Hepatic stellate cell (primary cell): ENCODE data around the gene CCDC88A.
A peak's percentile ranks its signal among the peaks of the same experiment; 100 is the strongest.
"Not testable (repeated sequence)": the region's sequence is repeated elsewhere in the genome, so short reads cannot be mapped to it uniquely, and the experiment has no call there.

Experiments used
- DNase-seq: peaks from one replicate; pipeline ENCODE4 v3.0.0; 2011; ENCODE audit warnings: low spot score

The CCDC88A gene, protein sequence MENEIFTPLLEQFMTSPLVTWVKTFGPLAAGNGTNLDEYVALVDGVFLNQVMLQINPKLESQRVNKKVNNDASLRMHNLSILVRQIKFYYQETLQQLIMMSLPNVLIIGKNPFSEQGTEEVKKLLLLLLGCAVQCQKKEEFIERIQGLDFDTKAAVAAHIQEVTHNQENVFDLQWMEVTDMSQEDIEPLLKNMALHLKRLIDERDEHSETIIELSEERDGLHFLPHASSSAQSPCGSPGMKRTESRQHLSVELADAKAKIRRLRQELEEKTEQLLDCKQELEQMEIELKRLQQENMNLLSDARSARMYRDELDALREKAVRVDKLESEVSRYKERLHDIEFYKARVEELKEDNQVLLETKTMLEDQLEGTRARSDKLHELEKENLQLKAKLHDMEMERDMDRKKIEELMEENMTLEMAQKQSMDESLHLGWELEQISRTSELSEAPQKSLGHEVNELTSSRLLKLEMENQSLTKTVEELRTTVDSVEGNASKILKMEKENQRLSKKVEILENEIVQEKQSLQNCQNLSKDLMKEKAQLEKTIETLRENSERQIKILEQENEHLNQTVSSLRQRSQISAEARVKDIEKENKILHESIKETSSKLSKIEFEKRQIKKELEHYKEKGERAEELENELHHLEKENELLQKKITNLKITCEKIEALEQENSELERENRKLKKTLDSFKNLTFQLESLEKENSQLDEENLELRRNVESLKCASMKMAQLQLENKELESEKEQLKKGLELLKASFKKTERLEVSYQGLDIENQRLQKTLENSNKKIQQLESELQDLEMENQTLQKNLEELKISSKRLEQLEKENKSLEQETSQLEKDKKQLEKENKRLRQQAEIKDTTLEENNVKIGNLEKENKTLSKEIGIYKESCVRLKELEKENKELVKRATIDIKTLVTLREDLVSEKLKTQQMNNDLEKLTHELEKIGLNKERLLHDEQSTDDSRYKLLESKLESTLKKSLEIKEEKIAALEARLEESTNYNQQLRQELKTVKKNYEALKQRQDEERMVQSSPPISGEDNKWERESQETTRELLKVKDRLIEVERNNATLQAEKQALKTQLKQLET (N-terminal part only)

DNA sequence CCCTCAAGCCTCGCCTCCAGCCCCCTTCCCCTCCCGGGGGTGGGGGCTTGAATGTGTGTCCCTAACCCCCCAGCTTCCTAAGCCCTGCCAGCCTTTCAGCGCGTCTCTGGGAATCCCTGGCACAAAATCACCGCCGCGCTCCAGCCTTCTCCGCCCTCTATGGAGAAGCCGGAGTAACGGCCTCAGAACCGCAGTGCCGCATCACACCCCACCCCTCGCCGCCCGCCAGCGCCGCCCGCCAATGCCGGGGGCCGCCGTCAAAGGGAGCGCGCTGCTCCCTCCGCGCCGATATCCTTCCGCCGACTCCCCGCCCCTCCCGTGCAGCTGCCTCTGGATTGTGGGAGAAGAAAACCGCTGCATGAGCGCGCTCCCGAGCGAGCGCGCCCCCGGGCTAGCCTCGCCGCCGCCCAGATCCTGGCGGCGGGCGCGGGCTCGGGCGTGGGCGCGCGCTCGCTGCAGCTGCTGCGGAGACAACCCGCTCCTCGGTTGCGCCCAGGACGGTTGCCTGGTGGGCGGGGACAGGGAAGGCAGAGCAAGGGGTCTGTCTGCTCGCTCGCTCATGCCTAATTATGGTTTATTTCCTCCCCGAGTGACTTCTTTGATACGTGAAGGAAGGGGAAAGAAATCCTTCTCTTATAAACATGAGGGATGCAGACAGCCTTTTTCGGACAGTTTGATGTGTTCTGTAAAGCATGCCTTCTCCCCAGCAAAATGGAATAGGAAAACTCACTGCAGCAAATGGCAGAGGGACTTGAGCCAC is at the start of gene CCDC88A:
Gene CCDC88A (minus strand): TSS at position 178 of the 760 bp plus-strand sequence. CDS start 777 bp downstream, outside the sequence.
- DNase-seq, result peak; percentile 88

DNA sequence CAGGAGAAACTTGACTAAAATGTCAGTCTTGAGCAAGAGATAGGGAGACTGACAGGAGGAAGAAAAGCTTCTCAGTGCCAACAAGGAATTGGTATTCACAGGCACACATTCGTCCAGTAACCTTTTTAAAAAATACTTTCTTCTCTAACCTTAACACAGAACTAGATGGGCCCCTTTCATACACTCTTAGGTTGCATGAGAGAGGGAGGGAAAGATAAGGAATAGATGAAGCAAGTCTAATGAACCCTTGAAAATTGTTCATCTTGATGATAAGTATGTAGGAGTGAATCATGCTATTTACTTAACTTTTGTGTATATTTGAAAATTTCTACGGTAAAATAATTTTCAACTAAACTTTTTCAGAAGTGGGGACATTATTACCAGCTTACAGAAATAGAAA is 42.0 kb upstream of the CCDC88A start:
- no peak for DNase-seq

DNA sequence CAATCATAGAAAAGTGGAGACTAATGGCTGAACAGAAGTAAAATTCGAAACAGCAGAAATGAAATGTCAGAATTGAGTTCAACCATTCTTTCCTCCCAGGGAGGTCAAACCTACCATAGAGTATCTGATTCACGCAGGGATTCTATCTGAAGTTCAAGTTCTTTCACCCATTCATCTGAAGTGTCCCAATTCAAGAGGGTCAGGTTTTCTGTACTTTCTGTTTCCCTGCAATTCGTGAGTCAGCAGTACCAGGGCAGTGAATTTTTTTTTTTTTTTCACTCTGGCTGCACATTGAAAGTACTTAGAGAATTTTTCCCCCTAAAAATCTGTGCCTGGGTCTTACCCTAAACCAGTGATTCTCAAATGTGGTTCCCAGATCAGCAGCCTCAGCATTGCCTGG is 40.9 kb upstream of the CCDC88A start:
- peak; percentile 9 for DNase-seq

DNA sequence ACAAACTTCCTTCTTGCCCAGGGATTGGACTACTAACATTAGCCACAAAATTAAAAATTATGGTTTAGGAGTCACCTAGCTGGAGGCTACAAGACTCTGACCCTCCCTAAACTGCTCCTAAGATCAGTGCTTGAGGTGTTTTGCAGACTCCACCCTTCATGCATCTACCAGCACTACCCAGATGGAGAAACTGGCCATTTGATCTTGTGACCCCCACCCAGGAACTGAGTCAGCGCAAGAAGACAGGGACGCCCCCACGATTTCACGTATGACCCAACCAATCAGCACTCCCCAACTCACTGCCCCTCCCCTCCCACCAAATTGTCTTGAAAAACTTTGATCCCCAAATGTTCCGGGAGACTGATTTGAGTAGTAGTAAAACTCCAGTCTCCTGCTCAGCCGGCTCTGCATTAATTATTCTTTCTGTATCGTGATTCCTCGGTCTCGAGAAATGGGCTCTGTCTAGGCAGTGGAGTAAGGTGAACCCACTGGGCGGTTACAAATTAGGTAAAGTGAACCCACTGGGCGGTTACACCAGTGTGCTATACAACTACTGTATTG is 40.1 kb upstream of the CCDC88A start:
- no peak for DNase-seq

DNA sequence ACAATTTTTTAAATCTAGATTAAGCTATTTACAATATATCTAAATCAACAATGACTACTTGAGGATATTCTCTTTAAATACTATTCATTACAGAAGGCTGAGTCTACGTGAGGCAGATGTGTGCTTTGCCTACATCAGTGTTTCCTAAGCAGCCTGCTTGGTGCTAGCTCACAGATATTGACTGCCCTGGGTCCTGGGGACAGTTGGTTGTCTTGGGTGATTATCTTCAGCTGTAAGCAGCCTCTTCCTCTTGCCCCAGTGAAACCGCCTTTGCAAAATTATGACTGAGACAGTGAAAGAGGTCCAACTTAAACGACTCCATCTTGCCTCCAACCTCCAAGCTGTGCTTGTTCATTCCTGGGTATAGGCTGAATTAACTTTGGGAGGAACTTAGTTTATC is 39.6 kb upstream of the CCDC88A start:
- DNase-seq, result no peak

DNA sequence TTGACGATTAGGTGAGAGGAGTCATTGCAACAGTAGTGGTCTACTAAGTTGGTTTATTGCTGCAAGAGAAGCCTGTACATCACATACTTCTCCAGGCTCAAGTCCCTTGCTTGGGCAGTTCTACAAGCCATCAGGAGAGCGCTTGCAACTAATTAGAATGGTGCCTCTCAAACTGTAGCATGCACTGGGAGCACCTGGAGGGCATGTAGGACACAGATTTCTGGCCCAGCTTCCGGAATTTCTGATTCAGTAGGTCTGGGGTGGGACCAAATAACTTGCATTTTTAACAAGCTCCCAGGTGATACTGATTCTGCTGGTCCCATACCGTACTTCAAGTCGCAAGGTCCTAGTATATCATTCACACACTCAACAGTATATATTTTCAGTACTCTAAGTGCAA is 34.5 kb upstream of the CCDC88A start:
- no peak for DNase-seq

DNA sequence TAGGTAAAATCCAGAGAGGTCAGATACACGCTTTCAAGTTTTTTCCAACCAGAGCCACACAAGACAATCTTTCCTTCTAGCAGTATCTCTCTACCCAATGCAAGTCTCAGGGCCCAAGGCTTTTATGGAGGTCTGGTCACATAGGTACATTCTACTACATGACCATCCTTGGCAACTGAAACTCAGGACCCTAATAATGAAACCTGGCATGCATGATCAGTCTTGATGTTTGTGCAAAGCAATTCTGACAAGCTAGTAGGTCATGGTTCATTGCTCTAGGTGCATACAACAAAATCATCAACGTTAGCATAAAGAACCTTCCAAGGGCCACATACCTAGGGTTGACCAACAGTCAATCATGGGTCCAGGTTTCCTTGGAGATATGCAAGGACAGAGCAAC is 33.2 kb upstream of the CCDC88A start:
- DNase-seq, result no peak

DNA sequence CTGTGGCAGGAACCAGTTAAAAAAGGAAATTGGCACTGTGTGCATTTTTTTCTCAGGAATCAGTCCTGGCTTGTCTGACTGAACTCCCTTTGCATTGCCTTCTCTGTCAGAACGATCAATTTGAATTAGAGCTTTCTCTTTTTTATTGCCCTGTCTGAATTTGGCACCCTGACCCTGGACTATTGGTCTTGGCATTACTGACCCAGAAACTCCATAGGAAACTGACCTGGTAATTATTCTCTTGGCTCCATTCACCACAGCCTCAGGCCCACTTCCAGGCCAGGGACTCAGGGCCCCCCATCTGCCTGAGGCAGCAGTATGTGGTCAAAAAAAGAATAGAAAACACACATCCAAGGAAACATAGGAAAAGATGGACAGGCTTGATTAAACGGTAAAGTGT is 32.0 kb upstream of the CCDC88A start:
- DNase-seq, result no peak

DNA sequence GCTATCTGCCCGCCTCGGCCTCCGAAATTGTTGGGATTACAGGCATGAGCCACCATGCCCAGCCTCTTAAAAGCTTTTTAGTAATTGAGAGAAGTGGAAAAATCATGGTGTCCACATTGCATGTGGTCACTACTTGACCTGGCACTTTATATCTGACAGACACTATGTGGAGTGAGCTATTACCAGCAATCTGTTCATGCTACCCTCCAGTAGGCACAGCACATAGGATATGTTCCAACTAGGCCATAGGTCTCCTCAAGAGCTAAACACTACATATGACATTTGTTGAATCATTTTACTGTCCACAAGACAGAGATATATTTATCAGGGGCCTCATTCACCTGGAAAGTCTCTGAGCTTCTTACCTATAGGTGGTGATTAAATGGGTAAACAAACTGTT is 30.4 kb upstream of the CCDC88A start:
- DNase-seq, result not testable (repeated sequence)

DNA sequence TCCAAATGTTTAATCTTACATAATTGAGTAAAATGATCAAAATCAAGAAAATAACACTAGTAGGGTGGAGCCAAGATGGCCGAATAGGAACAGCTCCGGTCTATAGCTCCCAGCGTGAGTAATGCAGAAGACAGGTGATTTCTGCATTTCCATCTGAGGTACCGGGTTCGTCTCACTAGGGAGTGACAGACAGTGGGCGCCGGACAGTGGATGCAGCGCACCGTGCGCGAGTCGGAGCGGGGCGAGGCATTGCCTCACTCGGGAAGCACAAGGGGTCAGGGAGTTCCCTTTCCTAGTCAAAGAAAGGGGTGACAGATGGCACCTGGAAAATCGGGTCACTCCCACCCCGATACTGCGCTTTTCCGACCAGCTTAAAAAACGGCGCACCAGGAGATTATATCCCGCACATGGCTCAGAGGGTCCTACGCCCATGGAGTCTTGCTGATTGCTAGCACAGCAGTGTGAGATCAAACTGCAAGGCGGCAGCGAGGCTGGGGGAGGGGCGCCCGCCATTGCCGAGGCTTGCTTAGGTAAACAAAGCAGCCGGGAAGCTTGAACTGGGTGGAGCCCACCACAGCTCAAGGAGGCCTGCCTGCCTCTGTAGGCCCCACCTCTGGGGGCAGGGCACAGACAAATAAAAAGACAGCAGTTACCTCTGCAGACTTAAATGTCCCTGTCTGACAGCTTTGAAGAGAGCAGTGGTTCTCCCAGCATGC is 22.5 kb upstream of the CCDC88A start:
- DNase-seq, result not testable (repeated sequence)

DNA sequence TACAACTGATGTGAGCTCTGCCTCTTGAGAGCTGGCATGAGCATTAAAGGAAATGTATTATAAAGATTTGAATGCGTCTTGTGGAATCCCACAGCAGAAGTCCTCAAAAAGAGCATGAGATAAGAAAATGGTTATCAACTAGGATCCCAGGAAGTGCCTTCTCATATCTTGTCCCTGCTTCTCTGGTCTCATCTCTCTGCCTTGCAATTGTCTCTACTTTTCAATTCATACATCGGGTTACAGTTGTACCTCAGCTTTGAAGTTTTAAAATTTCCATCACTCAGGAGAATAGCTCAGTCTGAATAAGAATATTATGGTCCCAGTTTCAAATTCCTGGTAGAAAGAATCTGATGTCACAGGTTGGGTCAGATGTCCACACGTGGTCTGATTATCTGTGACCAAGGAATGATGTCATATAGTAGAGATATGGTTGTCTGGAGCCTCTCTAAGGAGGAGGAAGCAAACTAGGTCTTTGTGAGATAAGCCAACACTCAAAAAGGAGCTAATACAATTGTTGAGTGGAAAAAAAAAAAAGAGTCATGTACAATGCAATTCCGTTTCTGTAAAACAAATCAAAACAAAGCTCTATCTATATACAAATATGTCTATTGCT is 21.7 kb upstream of the CCDC88A start:
- no peak for DNase-seq

DNA sequence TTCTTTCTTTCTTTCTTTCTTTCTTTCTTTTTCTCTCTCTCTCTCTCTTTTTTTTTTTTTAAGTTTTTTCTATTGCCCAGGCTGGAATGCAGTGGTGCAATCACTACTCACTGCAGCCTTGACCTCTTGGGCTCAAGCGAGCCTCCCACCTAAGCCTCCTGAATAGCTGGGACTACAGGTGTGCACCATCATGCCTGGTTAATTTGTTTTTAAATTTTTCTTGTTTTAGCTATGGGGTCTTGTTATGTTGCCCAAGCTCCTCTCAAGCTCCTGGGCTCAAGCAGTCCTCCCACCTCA is 19.4 kb upstream of the CCDC88A start:
- DNase-seq, result no peak

DNA sequence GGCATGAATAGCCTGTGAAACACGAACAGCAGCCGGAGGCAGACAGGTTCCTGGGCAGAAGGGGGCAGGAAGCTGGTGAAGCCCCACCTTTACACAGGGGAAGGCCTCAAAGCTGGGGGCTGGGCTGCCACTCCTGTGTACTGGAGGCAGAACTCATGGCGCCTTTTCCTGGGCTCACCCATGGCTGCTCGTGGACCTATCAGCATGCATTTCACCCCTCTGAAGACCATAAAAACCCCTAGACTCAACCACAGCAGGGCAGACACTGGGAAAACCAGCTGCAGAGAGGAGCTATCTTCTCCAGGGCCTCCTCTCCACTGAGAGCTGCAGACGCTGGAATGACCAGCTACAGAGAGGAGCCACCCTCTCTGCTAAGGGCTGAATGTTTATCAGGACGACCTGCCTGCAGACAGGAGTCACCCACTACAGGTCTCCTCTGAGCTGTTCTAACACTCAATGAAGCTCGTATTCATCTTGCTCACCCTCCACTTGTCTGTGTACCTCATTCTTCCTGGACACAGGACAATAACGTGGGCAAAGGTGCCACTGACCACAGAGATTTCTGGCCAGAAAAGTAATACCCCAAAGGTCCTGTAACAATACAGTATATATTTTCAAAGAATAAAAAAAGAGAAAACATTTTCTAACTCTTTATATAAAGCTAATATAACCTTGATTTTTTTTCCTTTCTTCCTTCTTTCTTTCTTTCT is 18.9 kb upstream of the CCDC88A start:
- no peak for DNase-seq

DNA sequence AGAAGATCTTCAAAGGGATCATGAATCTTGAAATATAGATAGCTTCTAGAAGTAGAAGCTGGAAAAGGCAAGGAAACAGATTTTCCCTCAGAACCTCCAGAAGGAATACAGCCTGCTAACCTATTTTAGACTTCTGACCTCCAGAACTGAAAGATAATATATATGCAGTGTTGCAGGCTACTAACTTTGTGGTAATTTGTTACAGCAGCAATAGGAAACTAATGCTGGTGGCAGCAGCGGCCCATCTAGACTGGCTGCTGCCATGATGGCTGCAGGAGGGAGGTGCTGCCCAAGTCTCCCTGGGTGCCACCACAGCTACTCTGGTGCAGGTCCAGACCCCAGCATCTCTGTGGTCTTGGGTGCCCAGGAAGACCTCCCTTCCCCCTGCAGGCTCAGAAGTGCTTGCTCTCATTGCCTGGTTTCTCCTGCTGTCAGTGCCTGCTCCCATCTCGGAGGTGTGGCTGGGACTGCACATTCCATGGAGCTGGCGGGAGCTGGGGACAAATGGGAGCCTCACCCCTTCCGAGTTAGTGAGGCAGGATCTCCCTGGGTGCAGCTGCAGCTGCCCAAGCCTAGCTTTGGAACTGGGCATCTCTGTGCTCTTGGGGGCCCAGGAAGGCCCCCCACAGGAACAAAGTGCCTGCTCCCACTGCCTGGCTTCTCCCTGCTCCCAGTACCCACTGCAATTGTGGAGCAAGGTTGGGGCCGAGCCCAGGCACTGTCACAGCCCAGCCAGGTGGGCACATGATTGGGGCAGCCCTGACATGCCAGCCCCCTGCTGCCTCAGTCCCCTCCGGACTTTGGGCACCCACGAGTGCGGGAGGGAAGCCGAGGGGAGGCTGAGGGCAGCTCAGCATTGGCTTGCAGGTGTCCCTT is 18.1 kb upstream of the CCDC88A start:
- DNase-seq, result no peak

DNA sequence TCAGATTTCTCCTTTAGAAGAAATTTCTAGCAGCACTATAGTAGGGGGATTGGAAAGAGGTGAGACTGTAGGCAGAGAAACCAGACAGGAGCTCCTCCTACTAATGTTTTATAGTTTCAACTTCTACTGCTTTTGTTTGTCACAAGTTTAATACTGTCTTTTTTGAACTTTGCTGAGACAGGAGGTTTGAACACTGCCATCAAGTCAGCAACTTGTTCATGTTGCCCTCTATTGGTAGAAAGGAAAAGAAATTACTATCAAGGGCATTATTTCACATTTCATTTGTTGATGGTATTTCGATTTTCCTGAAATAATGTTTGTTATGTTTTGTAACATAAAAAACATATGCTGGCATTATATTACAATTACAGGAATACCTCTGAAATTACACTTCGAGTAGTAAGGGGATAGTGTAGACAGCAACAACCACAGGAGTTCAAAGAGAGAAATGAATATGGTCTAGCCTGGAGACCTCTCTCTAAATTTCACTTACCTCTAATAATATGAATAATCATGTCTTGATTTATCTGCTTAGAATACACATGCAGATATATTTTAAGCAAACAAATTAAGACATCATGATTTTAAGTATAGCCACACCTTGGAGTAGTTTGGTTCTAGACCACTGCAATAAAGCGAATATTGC is 12.4 kb upstream of the CCDC88A start:
- DNase-seq, result peak; percentile 40

DNA sequence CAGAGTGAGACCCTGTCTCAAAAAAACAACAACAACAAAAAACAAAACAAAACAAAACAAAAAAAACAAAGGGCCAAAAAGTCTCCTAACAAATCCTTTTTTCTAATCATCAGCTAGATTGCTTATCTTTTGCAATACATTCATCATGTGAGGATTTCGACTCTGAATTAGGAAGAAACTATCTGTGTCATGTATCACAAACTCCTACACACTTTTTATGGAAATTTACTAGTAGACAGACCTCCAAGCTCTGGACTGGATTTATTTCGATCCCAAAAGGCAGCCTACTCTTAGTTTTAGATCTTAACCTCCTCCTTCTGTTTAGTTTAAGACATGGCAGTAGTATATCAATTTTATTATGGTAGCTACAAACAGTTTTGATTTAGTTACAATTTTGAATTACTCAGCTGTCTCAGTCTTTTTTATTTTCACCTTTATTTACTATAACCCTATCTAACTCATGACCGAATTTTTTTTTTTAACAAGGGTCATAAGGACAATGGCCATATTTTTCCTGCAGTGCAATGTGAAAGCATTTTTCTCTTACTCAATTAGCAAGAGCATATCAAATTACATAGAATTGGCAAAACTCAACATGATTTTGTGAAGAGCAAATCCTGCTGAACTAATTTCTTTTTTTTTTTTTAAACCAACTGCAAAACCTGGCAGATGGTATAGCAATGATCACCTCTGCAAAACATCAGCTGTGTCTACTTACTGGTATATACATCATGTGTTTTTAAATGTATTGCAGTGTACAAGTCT is 10.7 kb upstream of the CCDC88A start:
- DNase-seq, result no peak

DNA sequence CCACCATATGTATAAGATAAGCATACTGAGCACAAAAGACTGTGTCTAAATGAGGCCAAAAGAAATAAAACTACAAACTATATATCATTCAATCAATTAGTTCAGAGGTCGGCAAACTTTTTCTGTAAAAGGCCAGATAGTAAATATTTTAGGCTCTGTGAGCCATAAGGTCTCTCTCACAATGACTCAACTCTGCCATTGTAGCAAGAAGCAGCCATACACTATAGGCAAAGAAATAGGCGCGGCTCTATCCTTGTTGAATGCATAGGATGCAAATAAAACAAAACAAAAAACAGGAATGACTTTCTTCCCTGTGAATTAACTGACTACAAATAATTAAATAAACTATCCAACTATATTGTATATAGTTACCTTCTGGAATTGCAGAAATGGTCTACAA is 8.6 kb upstream of the CCDC88A start:
- no peak for DNase-seq

DNA sequence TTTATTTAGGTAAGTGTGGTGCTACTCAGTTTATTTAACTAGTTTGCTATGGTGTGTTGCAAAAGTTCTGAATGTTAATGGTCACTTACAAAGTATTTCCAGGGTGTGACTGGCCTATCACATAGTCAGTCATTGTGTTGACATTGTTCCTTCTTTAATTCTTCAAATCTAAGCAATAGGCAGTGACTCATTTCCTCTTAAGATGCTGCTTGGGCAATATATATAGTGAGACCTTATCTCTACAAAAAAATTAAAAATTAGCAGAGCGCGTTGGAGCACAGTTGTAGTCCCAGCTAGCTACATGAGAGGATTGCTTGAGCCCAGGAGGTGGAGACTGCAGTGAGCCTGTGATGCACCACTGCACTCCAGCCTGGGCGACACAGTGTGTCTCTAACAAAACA is 5.8 kb upstream of the CCDC88A start:
- DNase-seq, result peak; percentile 45
